Tibial artery (tissue), 4 donors: ENCODE measurements around the gene ROBO1.

Source experiments
- DNase-seq, 2 donors: peaks; one replicate each; pipeline ENCODE4 v3.0.0-alpha.2; 2019
- H3K27ac ChIP-seq, 2 donors: fragments of 200-600 bp; sonication (generic) in 1 of 2; 1 replicate in 1 of 2; 2 replicates in 1 of 2; pipeline ENCODE4 v1.5.1; 2018 to 2019; ENCODE audit warnings: mild to moderate bottlenecking in 1 of 2
- H3K27me3 ChIP-seq, 2 donors: fragments of 200-600 bp; sonication (generic) in 1 of 2; one replicate each; pipeline versions ENCODE4 v1.5.1 to v1.6.0; 2016 to 2019
- H3K36me3 ChIP-seq, 3 donors: fragments of 200-600 bp; sonication (generic) in 2 of 3; one replicate each; pipeline ENCODE4 v1.5.1; 2016 to 2019; ENCODE audit warnings: mild to moderate bottlenecking in 2 of 3
- H3K4me1 ChIP-seq, 4 donors: fragments of 200-600 bp; sonication (generic) in 2 of 4; 1 replicate in 3 of 4; 2 replicates in 1 of 4; pipeline ENCODE4 v1.5.1; 2016 to 2019
- H3K4me3 ChIP-seq, 2 donors: fragments of 200-600 bp; sonication (generic) in 1 of 2; 1 replicate in 1 of 2; 2 replicates in 1 of 2; pipeline ENCODE4 v1.5.1; 2018 to 2019; ENCODE audit warnings: mild to moderate bottlenecking in 2 of 2
- H3K9me3 ChIP-seq, 3 donors: fragments of 200-600 bp; sonication (generic) in 1 of 3; one replicate each; pipeline ENCODE4 v1.5.1; 2016 to 2019
- CTCF ChIP-seq, 2 experiments: fragments of 200-600 bp in 1 of 2; fragments of 450-650 bp in 1 of 2; IDR thresholded peaks; one replicate each; pipeline ENCODE4 v1.5.1; 2017 to 2019; ENCODE audit warnings: antibody characterized with exemption in 2 of 2, mild to moderate bottlenecking in 1 of 2, moderate library complexity in 1 of 2
- intact Hi-C: fragments of 100-400 bp; cut with DNase I; formaldehyde crosslinking; loops from one replicate; pipeline ENCODE4 v1.15.0; 2023; ENCODE audit warnings: low total_unique reads

Gene ROBO1

GRCh38 chr3:79011821-79012529 lies 755.8 kb downstream of the ROBO1 start:
- no peaks in the 10 kb centered on the region for H3K36me3 ChIP-seq
- DNase-seq, result no peak
- intact Hi-C loops, result no loop called here
- peak overlapping the region in 1 of 2 donors; percentile 5 for H3K4me3 ChIP-seq
- H3K27me3 ChIP-seq, result no peaks in the 10 kb centered on the region
- peaks cover 0 to 49% (median 21%) of the 10 kb centered on the region in 4 donors for H3K4me1 ChIP-seq
- H3K9me3 ChIP-seq, result no peaks in the 10 kb centered on the region
- no peak for TF ChIP-seq CTCF (IDR thresholded peaks at IDR 0.05)
- peak overlapping the region in 1 of 2 donors; percentile 35 for H3K27ac ChIP-seq

- no peaks in the 10 kb centered on the region for H3K27me3 ChIP-seq
- DNase-seq, result no peak
- intact Hi-C loops, result no loop called here
- no peaks in the 10 kb centered on the region for H3K36me3 ChIP-seq
- H3K27ac ChIP-seq, result no peak overlapping the region
- no peak overlapping the region for H3K4me3 ChIP-seq
- H3K9me3 ChIP-seq, result no peaks in the 10 kb centered on the region
- peaks cover 0 to 32% (median 15%) of the 10 kb centered on the region in 4 donors for H3K4me1 ChIP-seq
- TF ChIP-seq CTCF (IDR thresholded peaks at IDR 0.05), result no peak
Measured at GRCh38 chr3:79009861-79010260, 757.9 kb downstream of the ROBO1 start.

GRCh38 chr3:79006077-79006476 lies 761.7 kb downstream of the ROBO1 start:
- Histone ChIP-seq H3K4me3 (no peak overlapping the region), H3K27ac (no peak overlapping the region), H3K36me3 (no peaks in the 10 kb centered on the region), H3K27me3 (no peaks in the 10 kb centered on the region), H3K4me1 (peaks cover 0 to 2% (median 0%) of the 10 kb centered on the region in 4 donors), H3K9me3 (no peaks in the 10 kb centered on the region)
- TF ChIP-seq CTCF (IDR thresholded peaks at IDR 0.05), result no peak
- intact Hi-C loops, result no loop called here
- DNase-seq, result no peak

GRCh38 chr3:79005084-79005483 lies 762.7 kb downstream of the ROBO1 start:
- no peaks in the 10 kb centered on the region for H3K27me3 ChIP-seq
- DNase-seq, result no peak
- no peaks in the 10 kb centered on the region for H3K9me3 ChIP-seq
- H3K4me1 ChIP-seq, result no peaks in the 10 kb centered on the region
- H3K36me3 ChIP-seq, result no peaks in the 10 kb centered on the region
- no peak for TF ChIP-seq CTCF (IDR thresholded peaks at IDR 0.05)
- H3K4me3 ChIP-seq, result no peak overlapping the region
- H3K27ac ChIP-seq, result no peak overlapping the region
- intact Hi-C loops, result no loop called here

GRCh38 chr3:79003994-79004393 lies 763.8 kb downstream of the ROBO1 start:
- intact Hi-C loops, result no loop called here
- no peaks in the 10 kb centered on the region for H3K4me1 ChIP-seq
- TF ChIP-seq CTCF (IDR thresholded peaks at IDR 0.05), result no peak
- H3K27me3 ChIP-seq, result no peaks in the 10 kb centered on the region
- no peak overlapping the region for H3K4me3 ChIP-seq
- H3K9me3 ChIP-seq, result no peaks in the 10 kb centered on the region
- H3K36me3 ChIP-seq, result no peaks in the 10 kb centered on the region
- no peak overlapping the region for H3K27ac ChIP-seq
- DNase-seq, result no peak
